Myocyte (in vitro differentiated cells): ENCODE measurements around the gene RPL27A. TPM values are rescaled to one million over a fixed set of nuclear protein-coding genes. Genes with fewer than 3 reads are reported as not detected.

Source experiments
- DNase-seq: peaks from one replicate; pipeline ENCODE4 v3.0.0-alpha.2; 2012; ENCODE audit warnings: low read depth
- total RNA-seq: library from RNA; depleted of rRNA; stranded (reverse); fragments of >200 nt; gene quantifications from 2 replicates; pipeline ENCODE4 v1.2.3, GENCODE V29; 2014

Gene RPL27A
- total RNA-seq, 1 donor from 2014 or later: 405 TPM

GRCh38 chr11:8720352-8720751, 37.8 kb downstream of the RPL27A start:
- DNase-seq: no peak

- DNase-seq: no peak
These were observed 38.4 kb downstream of the RPL27A start for GRCh38 chr11:8720868-8721608.

GRCh38 chr11:8721609-8722500, 39.3 kb downstream of the RPL27A start:
- DNase-seq: no peak

- no peak for DNase-seq
These were observed 40.2 kb downstream of the RPL27A start for GRCh38 chr11:8722809-8723208.

GRCh38 chr11:8723711-8724110, 41.1 kb downstream of the RPL27A start:
- no peak for DNase-seq

GRCh38 chr11:8724682-8725081, 42.1 kb downstream of the RPL27A start:
- no peak for DNase-seq

GRCh38 chr11:8726395-8726794, 43.8 kb downstream of the RPL27A start:
- no peak for DNase-seq

- peak; percentile 82 for DNase-seq
These were observed 46.0 kb downstream of the RPL27A start for GRCh38 chr11:8728563-8728962.

GRCh38 chr11:8729067-8729466, 46.5 kb downstream of the RPL27A start:
- DNase-seq: no peak

GRCh38 chr11:8729837-8730696, 47.5 kb downstream of the RPL27A start:
- DNase-seq: no peak

- no peak for DNase-seq
These were observed 48.1 kb downstream of the RPL27A start for GRCh38 chr11:8730697-8731020.

GRCh38 chr11:8731647-8732323, 49.2 kb downstream of the RPL27A start:
- DNase-seq: no peak

- DNase-seq: no peak
These were observed 49.7 kb downstream of the RPL27A start for GRCh38 chr11:8732324-8732670.

GRCh38 chr11:8732748-8733241, 50.2 kb downstream of the RPL27A start:
- peak; percentile 94 for DNase-seq

GRCh38 chr11:8733852-8734251, 51.3 kb downstream of the RPL27A start:
- DNase-seq: no peak

GRCh38 chr11:8735094-8735493, 52.5 kb downstream of the RPL27A start:
- DNase-seq: no peak

- DNase-seq: no peak
These were observed 56.8 kb downstream of the RPL27A start for GRCh38 chr11:8739309-8739793.
